Measurements from ENCODE around the gene RXRB. TPM values are rescaled to one million over a fixed set of nuclear protein-coding genes. Genes with fewer than 3 reads are reported as not detected.

The RXRB gene
- total and polyA plus RNA-seq, 2 of the 13 experiments (the other 11 are each of a cell fraction or from before 2014, with no cell fraction given): 26.7 to 55.7 TPM

- TF ChIP-seq, protein P1, sequence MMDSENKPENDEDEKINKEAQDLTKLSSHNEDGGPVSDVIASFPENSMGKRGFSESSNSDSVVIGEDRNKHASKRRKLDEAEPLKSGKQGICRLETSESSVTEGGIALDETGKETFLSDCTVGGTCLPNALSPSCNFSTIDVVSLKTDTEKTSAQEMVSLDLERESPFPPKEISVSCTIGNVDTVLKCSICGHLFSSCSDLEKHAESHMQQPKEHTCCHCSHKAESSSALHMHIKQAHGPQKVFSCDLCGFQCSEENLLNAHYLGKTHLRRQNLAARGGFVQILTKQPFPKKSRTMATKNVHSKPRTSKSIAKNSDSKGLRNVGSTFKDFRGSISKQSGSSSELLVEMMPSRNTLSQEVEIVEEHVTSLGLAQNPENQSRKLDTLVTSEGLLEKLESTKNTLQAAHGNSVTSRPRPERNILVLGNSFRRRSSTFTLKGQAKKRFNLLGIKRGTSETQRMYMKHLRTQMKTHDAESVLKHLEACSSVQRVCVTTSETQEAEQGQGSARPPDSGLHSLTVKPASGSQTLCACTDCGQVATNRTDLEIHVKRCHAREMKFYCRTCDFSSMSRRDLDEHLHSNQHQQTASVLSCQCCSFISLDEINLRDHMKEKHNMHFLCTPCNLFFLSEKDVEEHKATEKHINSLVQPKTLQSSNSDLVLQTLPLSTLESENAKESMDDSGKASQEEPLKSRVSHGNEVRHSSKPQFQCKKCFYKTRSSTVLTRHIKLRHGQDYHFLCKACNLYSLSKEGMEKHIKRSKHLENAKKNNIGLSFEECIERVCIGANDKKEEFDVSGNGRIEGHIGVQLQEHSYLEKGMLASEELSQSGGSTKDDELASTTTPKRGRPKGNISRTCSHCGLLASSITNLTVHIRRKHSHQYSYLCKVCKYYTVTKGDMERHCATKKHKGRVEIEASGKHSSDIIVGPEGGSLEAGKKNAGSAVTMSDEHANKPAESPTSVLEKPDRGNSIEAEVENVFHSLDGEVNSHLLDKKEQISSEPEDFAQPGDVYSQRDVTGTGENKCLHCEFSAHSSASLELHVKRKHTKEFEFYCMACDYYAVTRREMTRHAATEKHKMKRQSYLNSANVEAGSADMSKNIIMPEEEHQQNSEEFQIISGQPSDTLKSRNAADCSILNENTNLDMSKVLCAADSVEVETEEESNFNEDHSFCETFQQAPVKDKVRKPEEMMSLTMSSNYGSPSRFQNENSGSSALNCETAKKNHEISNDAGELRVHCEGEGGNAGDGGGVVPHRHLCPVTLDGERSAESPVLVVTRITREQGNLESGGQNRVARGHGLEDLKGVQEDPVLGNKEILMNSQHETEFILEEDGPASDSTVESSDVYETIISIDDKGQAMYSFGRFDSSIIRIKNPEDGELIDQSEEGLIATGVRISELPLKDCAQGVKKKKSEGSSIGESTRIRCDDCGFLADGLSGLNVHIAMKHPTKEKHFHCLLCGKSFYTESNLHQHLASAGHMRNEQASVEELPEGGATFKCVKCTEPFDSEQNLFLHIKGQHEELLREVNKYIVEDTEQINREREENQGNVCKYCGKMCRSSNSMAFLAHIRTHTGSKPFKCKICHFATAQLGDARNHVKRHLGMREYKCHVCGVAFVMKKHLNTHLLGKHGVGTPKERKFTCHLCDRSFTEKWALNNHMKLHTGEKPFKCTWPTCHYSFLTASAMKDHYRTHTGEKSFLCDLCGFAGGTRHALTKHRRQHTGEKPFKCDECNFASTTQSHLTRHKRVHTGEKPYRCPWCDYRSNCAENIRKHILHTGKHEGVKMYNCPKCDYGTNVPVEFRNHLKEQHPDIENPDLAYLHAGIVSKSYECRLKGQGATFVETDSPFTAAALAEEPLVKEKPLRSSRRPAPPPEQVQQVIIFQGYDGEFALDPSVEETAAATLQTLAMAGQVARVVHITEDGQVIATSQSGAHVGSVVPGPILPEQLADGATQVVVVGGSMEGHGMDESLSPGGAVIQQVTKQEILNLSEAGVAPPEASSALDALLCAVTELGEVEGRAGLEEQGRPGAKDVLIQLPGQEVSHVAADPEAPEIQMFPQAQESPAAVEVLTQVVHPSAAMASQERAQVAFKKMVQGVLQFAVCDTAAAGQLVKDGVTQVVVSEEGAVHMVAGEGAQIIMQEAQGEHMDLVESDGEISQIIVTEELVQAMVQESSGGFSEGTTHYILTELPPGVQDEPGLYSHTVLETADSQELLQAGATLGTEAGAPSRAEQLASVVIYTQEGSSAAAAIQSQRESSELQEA (CRISPR knock-in tag; IDR thresholded peaks at IDR 0.05; ENCODE audit: not compliant biosample characterization): no peak
- TF ChIP-seq TERF1 (CRISPR knock-in tag; IDR thresholded peaks at IDR 0.05): no peak
- no peak for TF ChIP-seq THYN1 (CRISPR knock-in tag; IDR thresholded peaks at IDR 0.05; ENCODE audit: borderline replicate concordance, low read depth)
- TF ChIP-seq, protein P2, sequence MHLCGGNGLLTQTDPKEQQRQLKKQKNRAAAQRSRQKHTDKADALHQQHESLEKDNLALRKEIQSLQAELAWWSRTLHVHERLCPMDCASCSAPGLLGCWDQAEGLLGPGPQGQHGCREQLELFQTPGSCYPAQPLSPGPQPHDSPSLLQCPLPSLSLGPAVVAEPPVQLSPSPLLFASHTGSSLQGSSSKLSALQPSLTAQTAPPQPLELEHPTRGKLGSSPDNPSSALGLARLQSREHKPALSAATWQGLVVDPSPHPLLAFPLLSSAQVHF (CRISPR knock-in tag; IDR thresholded peaks at IDR 0.05): no peak
- TF ChIP-seq, protein P3, sequence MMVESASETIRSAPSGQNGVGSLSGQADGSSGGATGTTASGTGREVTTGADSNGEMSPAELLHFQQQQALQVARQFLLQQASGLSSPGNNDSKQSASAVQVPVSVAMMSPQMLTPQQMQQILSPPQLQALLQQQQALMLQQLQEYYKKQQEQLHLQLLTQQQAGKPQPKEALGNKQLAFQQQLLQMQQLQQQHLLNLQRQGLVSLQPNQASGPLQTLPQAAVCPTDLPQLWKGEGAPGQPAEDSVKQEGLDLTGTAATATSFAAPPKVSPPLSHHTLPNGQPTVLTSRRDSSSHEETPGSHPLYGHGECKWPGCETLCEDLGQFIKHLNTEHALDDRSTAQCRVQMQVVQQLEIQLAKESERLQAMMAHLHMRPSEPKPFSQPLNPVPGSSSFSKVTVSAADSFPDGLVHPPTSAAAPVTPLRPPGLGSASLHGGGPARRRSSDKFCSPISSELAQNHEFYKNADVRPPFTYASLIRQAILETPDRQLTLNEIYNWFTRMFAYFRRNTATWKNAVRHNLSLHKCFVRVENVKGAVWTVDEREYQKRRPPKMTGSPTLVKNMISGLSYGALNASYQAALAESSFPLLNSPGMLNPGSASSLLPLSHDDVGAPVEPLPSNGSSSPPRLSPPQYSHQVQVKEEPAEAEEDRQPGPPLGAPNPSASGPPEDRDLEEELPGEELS (CRISPR knock-in tag; IDR thresholded peaks at IDR 0.05): peak; percentile 48; the same call in 1 of the 2 replicates
- TF ChIP-seq, protein P4, sequence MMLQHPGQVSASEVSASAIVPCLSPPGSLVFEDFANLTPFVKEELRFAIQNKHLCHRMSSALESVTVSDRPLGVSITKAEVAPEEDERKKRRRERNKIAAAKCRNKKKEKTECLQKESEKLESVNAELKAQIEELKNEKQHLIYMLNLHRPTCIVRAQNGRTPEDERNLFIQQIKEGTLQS (CRISPR knock-in tag; IDR thresholded peaks at IDR 0.05): 0 out of 2 replicates have a peak, but pooled peaks have one; percentile 10
- TF ChIP-seq NFATC3 (CRISPR knock-in tag; IDR thresholded peaks at IDR 0.05): 0 out of 2 replicates have a peak, but pooled peaks have one; percentile 3
- TF ChIP-seq NCOR1 (IDR thresholded peaks at IDR 0.05; ENCODE audit: borderline replicate concordance, low read length): no peak
- no peak for TF ChIP-seq MATR3 (CRISPR knock-in tag; IDR thresholded peaks at IDR 0.05)
- TF ChIP-seq POLR2AphosphoS2 (IDR thresholded peaks at IDR 0.05; ENCODE audit: low read depth, low read length): no peak
- TF ChIP-seq ZBED4 (CRISPR knock-in tag; IDR thresholded peaks at IDR 0.05; ENCODE audit: borderline replicate concordance): 0 out of 2 replicates have a peak, but pooled peaks have one; percentile 20
Measured at GRCh38 chr6:33247977-33248642, 47.6 kb upstream of the RXRB start (continued).
